H1 (cell line): ENCODE measurements around the gene CMYA5. TPM values are rescaled to one million over a fixed set of nuclear protein-coding genes. Genes with fewer than 3 reads are reported as not detected.

Experiments
- GABPA ChIP-seq: IDR thresholded peaks from 2 replicates; pipeline ENCODE4 v1.6.1; 2011; ENCODE audit warnings: mild to moderate bottlenecking, low read length, moderate library complexity, borderline replicate concordance; ENCODE audit not compliant: insufficient read depth
- PHF8 ChIP-seq: fragments of 200-600 bp; sonication (generic); conservative IDR thresholded peaks from 2 replicates; pipeline ENCODE4 v1.7.1; 2012; ENCODE audit warnings: low read depth, mild to moderate bottlenecking, inconsistent platforms, low read length, moderate library complexity
- RFX5 ChIP-seq: IDR thresholded peaks from 2 replicates; pipeline ENCODE4 v1.6.1; 2011; ENCODE audit warnings: low read depth, low read length, improper control_type of control experiment, borderline replicate concordance
- polyA plus RNA-seq, 7 experiments: library from polyadenylated mRNA; depleted of rRNA in 3 of 7; stranded (reverse) in 5 of 7; unstranded in 2 of 7; fragments of >200 nt in 5 of 7; fragments of 200-250 nt in 2 of 7; gene quantifications; 1 replicate in 5 of 7; 2 replicates in 1 of 7; 4 replicates in 1 of 7; pipeline versions ENCODE4 v1.2.1 to v1.2.3, GENCODE V29; 2011 to 2013; ENCODE audit warnings: missing spikeins in 2 of 7, mixed read lengths in 2 of 7
- total RNA-seq: library from RNA; stranded (reverse); fragmentation: NEBNext Ultra II Directional; extraction: Animal tissue kit (Norgen Biotek cat#: 25700); gene quantifications from 2 replicates; pipeline ENCODE4 v1.2.1, GENCODE V29; 2021
- TF ChIP-seq, protein P1 (sequence below): IDR thresholded peaks from 2 replicates; pipeline ENCODE4 v1.6.1; 2012; ENCODE audit warnings: low read length, inconsistent platforms

CMYA5 gene
- total and polyA plus RNA-seq, 2 of the 8 experiments (the other 6 are each of a cell fraction or from before 2014, with no cell fraction given) = 0.88 to 0.95 TPM

GRCh38 chr5:79704553-79704952 lies 14.9 kb downstream of the CMYA5 start (continued):
- TF ChIP-seq GABPA (no peak), RFX5 (no peak), PHF8 (no peak)
- TF ChIP-seq, protein P1, sequence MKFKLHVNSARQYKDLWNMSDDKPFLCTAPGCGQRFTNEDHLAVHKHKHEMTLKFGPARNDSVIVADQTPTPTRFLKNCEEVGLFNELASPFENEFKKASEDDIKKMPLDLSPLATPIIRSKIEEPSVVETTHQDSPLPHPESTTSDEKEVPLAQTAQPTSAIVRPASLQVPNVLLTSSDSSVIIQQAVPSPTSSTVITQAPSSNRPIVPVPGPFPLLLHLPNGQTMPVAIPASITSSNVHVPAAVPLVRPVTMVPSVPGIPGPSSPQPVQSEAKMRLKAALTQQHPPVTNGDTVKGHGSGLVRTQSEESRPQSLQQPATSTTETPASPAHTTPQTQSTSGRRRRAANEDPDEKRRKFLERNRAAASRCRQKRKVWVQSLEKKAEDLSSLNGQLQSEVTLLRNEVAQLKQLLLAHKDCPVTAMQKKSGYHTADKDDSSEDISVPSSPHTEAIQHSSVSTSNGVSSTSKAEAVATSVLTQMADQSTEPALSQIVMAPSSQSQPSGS = no peak
- TF ChIP-seq, all 59 proteins: peak for 0
